Thymus (tissue), 11 donors: ENCODE results near the gene SUCLG2. TPM values are rescaled to one million over a fixed set of nuclear protein-coding genes. Genes with fewer than 3 reads are reported as not detected.

Source experiments
- DNase-seq, 9 donors: peaks; one replicate each; pipeline ENCODE4 v3.0.0-alpha.2; 2013; ENCODE audit warnings: low spot score in 9 of 9, low read depth in 6 of 9, missing footprints in 1 of 9
- H3K27ac ChIP-seq, 2 donors: one replicate each; pipeline ENCODE4 v1.5.1; 2013; ENCODE audit warnings: control low read depth in 1 of 2, low read depth in 1 of 2, low read length in 1 of 2, mild to moderate bottlenecking in 1 of 2, moderate library complexity in 1 of 2
- H3K27me3 ChIP-seq, 2 donors: one replicate each; pipeline ENCODE4 v1.5.1; 2013; ENCODE audit warnings: low read length in 1 of 2; ENCODE audit not compliant: control insufficient read depth in 2 of 2, insufficient read depth in 1 of 2
- H3K36me3 ChIP-seq, 2 donors: one replicate each; pipeline ENCODE4 v1.5.1; 2013; ENCODE audit warnings: low read length in 1 of 2, mild to moderate bottlenecking in 1 of 2, moderate library complexity in 1 of 2; ENCODE audit not compliant: control insufficient read depth in 2 of 2, insufficient read depth in 2 of 2
- H3K4me1 ChIP-seq, 2 donors: one replicate each; pipeline ENCODE4 v1.5.1; 2013; ENCODE audit warnings: low read length in 2 of 2; ENCODE audit not compliant: control insufficient read depth in 2 of 2, insufficient read depth in 2 of 2
- H3K4me3 ChIP-seq, 2 donors: one replicate each; pipeline ENCODE4 v1.5.1; 2013; ENCODE audit warnings: low read length in 2 of 2, control low read depth in 1 of 2, mild to moderate bottlenecking in 1 of 2
- H3K9me3 ChIP-seq, 2 donors: one replicate each; pipeline ENCODE4 v1.5.1; 2013; ENCODE audit warnings: low read length in 1 of 2, mild to moderate bottlenecking in 1 of 2; ENCODE audit not compliant: control insufficient read depth in 2 of 2, insufficient read depth in 1 of 2
- WGBS: extraction: QIAGEN DNeasy Blood & Tissue Kit; methylation state at CpG from one replicate; pipeline ENCODE4 v1.1.7; 2013; 5-methylcytosine and 5-hydroxymethylcytosine counted together
- polyA plus RNA-seq: library from polyadenylated mRNA; stranded (reverse); fragments of 200-250 nt; gene quantifications from one replicate; pipeline ENCODE4 v1.2.3, GENCODE V29; 2013
- total RNA-seq: library from RNA; stranded (reverse); fragments of 120-200 nt; gene quantifications from one replicate; pipeline ENCODE4 v1.2.4, GENCODE V29; 2013
- donor health status: healthy.

Gene SUCLG2
- total and polyA plus RNA-seq, 2 donors, result 24.1 to 38.3 TPM

- 18% methylated on average over 24 of the region's 24 CpGs for WGBS
- DNase-seq, result peak in 7 of 9 donors; percentile 32 to 76 (median 41)
- Histone ChIP-seq H3K27ac (peak overlapping the region; percentile 36 to 60), H3K27me3 (peaks cover 4 to 5% of the 10 kb centered on the region in 2 donors), H3K4me3 (peak overlapping the region; percentile 23 to 41), H3K9me3 (no peaks in the 10 kb centered on the region), H3K36me3 (no peaks in the 10 kb centered on the region), H3K4me1 (peaks cover 5 to 21% of the 10 kb centered on the region in 2 donors)
These were observed 1.1 kb upstream of the SUCLG2 start for GRCh38 chr3:67655364-67656121.

DNA sequence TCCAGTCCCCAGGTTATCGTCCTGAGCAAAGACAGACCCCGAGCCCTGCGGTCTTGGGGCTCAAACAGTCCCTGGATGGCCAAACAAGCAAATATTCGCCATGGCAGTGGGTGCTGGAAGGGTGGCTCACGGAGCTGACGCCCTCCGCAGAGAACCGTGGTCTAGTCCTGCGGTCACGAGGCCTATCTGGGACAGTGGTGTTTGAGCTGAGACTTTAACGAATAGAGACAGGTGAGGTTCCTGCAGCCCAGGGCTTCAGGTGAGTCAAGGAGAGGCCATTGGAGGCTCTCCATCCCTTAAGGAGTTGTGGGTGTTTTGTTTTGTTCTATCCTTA is 399 bp upstream of the SUCLG2 start:
- WGBS, result 40% methylated on average over 11 of the region's 11 CpGs
- peak in 1 of 9 donors; percentile 10 for DNase-seq
- Histone ChIP-seq H3K4me1 (peaks cover 5 to 21% of the 10 kb centered on the region in 2 donors), H3K9me3 (no peaks in the 10 kb centered on the region), H3K36me3 (no peaks in the 10 kb centered on the region), H3K4me3 (peak overlapping the region; percentile 65 to 77), H3K27ac (peak overlapping the region; percentile 79 to 94), H3K27me3 (peaks cover 4 to 5% of the 10 kb centered on the region in 2 donors)

DNA sequence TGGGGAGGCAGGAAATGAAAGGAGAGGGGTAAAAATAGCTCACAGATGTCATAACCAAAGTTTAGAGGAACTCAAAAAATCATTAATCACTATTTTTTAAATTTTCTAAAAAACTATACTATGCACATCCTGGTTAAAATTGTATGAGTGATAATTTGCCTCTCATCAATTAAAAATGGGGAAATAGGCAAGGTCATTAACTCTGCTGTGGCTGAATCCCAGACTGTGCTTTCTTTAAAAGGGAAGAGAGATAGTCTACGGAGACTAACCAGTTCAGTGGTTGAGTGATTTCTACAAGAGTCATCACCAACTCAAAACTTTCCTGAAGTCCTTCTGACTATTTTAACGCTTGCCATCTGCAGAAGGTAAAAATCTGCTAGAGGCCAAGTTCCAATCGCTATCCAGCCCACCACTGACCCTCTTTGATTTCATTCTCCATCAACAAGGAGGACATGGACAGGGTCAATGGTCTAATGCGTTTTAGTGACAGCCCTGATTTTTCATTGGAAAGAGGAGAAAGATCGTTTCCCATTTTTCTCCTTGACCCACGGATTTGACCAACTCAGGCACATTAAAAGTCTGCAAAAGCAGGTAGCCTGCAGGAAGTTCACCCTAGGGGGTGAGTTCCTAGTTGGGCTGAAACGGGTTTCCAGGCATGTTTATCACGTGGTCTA is 850 bp downstream of the SUCLG2 start:
- 35% methylated on average over 8 of the region's 8 CpGs for WGBS

GRCh38 chr3:67650084-67650483 is 4.3 kb downstream of the SUCLG2 start:
- no peak for DNase-seq
- Histone ChIP-seq H3K27ac (no peak overlapping the region), H3K4me1 (peaks cover 5 to 11% of the 10 kb centered on the region in 2 donors), H3K4me3 (no peak overlapping the region), H3K36me3 (no peaks in the 10 kb centered on the region), H3K9me3 (no peaks in the 10 kb centered on the region), H3K27me3 (no peaks in the 10 kb centered on the region)
- WGBS, result 96% methylated on average over 2 of the region's 2 CpGs

More for the DNA sequence above, 850 bp downstream of the SUCLG2 start:
- H3K4me3 ChIP-seq, result peak overlapping the region; percentile 65 to 77
- no peaks in the 10 kb centered on the region for H3K36me3 ChIP-seq
- H3K4me1 ChIP-seq, result peaks cover 5 to 21% of the 10 kb centered on the region in 2 donors
- no peaks in the 10 kb centered on the region for H3K9me3 ChIP-seq
- peak overlapping the region in 1 of 2 donors; percentile 79 for H3K27ac ChIP-seq
- no peak for DNase-seq
- H3K27me3 ChIP-seq, result peaks cover 4 to 5% of the 10 kb centered on the region in 2 donors

DNA sequence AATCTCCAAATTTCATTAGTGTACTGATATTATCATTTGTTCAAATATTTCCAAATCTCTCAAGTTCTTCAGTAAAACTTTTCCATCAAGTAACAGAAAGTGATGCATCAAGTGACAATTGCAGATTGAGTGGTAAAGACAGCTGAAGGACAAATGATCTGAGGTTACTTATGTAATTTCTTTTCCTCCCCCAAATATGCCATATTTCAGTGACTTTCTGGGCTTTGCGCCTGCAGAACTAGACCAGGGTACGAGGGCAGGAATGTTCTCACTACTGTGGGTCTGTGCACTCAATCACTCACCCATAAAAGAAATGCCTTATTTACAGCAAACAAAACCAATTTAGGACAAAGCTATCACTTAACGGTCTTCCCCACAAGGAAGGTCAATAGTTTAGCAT is 4.7 kb downstream of the SUCLG2 start:
- peaks cover 1 to 7% of the 10 kb centered on the region in 2 donors for H3K4me1 ChIP-seq
- no peaks in the 10 kb centered on the region for H3K9me3 ChIP-seq
- no peak overlapping the region for H3K4me3 ChIP-seq
- no peaks in the 10 kb centered on the region for H3K27me3 ChIP-seq
- H3K36me3 ChIP-seq, result no peaks in the 10 kb centered on the region
- WGBS, result 98% methylated on average over 3 of the region's 3 CpGs
- no peak for DNase-seq
- no peak overlapping the region for H3K27ac ChIP-seq

DNA sequence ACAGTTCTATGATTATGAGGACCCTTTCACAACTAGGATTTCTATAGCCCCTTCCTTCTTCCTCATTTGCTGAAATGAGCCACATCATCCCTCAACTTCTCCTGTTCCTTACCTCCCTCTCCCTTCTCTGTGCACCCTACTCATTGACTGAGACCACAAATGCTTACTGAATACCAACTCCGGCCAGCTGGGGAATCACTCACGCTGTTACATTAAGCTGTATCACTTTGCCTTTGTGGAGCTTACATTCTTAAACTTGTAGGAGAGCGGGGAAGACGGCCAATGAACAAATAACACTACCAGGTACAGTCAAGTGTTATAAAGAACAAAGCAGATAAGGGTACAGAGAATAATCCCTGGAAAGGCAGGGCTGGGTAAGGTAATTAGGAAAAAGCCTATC is 5.7 kb downstream of the SUCLG2 start:
- DNase-seq, result no peak
- WGBS, result over 99% methylated on average over 4 of the region's 4 CpGs
- no peaks in the 10 kb centered on the region for H3K36me3 ChIP-seq
- H3K27ac ChIP-seq, result no peak overlapping the region
- no peak overlapping the region for H3K4me3 ChIP-seq
- H3K4me1 ChIP-seq, result peaks cover 0 to 2% of the 10 kb centered on the region in 2 donors
- H3K27me3 ChIP-seq, result no peaks in the 10 kb centered on the region
- H3K9me3 ChIP-seq, result no peaks in the 10 kb centered on the region

GRCh38 chr3:67648229-67648628 is 6.2 kb downstream of the SUCLG2 start:
- H3K36me3 ChIP-seq, result no peaks in the 10 kb centered on the region
- H3K27ac ChIP-seq, result no peak overlapping the region
- no peak for DNase-seq
- H3K9me3 ChIP-seq, result no peaks in the 10 kb centered on the region
- no peaks in the 10 kb centered on the region for H3K4me1 ChIP-seq
- no peak overlapping the region for H3K4me3 ChIP-seq
- no peaks in the 10 kb centered on the region for H3K27me3 ChIP-seq
- WGBS, result 98% methylated on average over 4 of the region's 4 CpGs

- DNase-seq, result no peak
- Histone ChIP-seq H3K4me1 (no peaks in the 10 kb centered on the region), H3K4me3 (no peak overlapping the region), H3K36me3 (no peaks in the 10 kb centered on the region), H3K27me3 (no peaks in the 10 kb centered on the region), H3K27ac (no peak overlapping the region), H3K9me3 (no peaks in the 10 kb centered on the region)
- 97% methylated on average over 5 of the region's 5 CpGs for WGBS
These were observed 7.0 kb downstream of the SUCLG2 start for GRCh38 chr3:67647390-67647878.

DNA sequence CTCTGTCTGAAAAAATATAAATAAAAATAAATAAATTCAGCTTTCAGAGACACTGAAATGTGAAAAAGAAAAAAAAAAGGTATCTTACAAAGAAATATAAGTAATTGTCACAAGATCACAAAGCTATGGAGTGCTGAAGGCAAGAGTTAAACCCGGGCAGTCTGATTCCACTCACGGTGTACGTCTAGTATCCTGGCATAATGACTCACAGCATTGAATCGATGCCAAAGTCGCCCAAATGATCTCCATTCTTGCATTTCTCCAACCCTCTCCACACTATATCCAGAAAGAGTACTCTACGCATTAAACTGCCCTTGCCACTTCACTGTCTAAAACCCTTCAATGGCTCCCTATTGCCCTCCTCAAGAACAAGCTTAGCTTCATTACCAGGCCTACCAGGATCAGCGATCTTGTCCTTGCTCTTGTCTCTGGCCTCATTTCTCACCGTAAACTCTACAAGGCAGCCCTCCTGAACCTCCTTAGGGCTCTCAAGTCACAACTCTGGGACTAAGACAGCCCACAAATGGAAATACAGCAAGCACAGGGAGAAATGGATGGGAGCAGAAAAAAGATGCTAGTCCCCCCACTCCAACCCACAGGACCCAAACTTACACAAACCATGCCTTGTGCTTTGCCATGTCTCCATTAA is 7.7 kb downstream of the SUCLG2 start:
- WGBS, result 97% methylated on average over 8 of the region's 8 CpGs
- H3K27ac ChIP-seq, result no peak overlapping the region
- no peaks in the 10 kb centered on the region for H3K4me1 ChIP-seq

More for the DNA sequence above, 7.7 kb downstream of the SUCLG2 start:
- Histone ChIP-seq H3K27me3 (no peaks in the 10 kb centered on the region), H3K36me3 (no peaks in the 10 kb centered on the region), H3K4me3 (no peak overlapping the region), H3K9me3 (no peaks in the 10 kb centered on the region)
- no peak for DNase-seq
